K562 (cell line): ENCODE measurements around the gene HMBS. TPM values are rescaled to one million over a fixed set of nuclear protein-coding genes. Genes with fewer than 3 reads are reported as not detected.

Experiments
- CBX1 ChIP-seq: sonication (generic); IDR thresholded peaks from 2 replicates; pipeline ENCODE4 v1.6.1; 2016; ENCODE audit warnings: antibody characterized with exemption, low read depth, mild to moderate bottlenecking
- DIDO1 ChIP-seq: fragments of 450-650 bp; IDR thresholded peaks from 2 replicates; pipeline ENCODE4 v1.6.1; 2016; ENCODE audit warnings: low read depth, missing biosample characterization, missing genetic modification characterization
- E2F3 ChIP-seq: fragments of 250-450 bp; sonication (Bioruptor Pico); IDR thresholded peaks from 2 replicates; pipeline ENCODE4 v1.4.0; 2020; ENCODE audit warnings: mild to moderate bottlenecking
- FOXP1 ChIP-seq: sonication (generic); formaldehyde crosslinking; IDR thresholded peaks from 2 replicates; pipeline ENCODE4 v1.8.0; 2022; ENCODE audit warnings: mild to moderate bottlenecking, missing genetic modification reagents
- HNRNPH1 ChIP-seq: fragments of 200-400 bp; formaldehyde crosslinking; optimal IDR thresholded peaks from 2 replicates; pipeline ENCODE3; 2017; ENCODE audit warnings: low read depth, mild to moderate bottlenecking, low read length, moderate library complexity
- KLF13 ChIP-seq: fragments of 450-650 bp; IDR thresholded peaks from 2 replicates; pipeline ENCODE4 v1.6.1; 2016; ENCODE audit warnings: missing genetic modification characterization, low read depth, mild to moderate bottlenecking, missing compliant biosample characterization, moderate library complexity, borderline replicate concordance
- NR2F6 ChIP-seq: fragments of 450-650 bp; formaldehyde crosslinking; IDR thresholded peaks from 2 replicates; pipeline ENCODE4 v1.4.0; 2020; ENCODE audit warnings: mild to moderate bottlenecking
- PATZ1 ChIP-seq: fragments of 250-450 bp; sonication (Bioruptor Pico); IDR thresholded peaks from 2 replicates; pipeline ENCODE4 v1.5.0; 2020; ENCODE audit warnings: mild to moderate bottlenecking, borderline replicate concordance
- PHF8 ChIP-seq: fragments of 200-600 bp; sonication (generic); IDR thresholded peaks from 2 replicates; pipeline ENCODE4 v1.6.1; 2012; ENCODE audit warnings: mixed run types, mild to moderate bottlenecking, inconsistent platforms, low read length, moderate library complexity, borderline replicate concordance
- SMAD4 ChIP-seq: fragments of 250-450 bp; sonication (Bioruptor Pico); conservative IDR thresholded peaks from 2 replicates; pipeline ENCODE4 v1.8.0; 2021; ENCODE audit warnings: inconsistent platforms, mild to moderate bottlenecking, moderate library complexity
- SMARCB1 ChIP-seq: IDR thresholded peaks from 2 replicates; pipeline ENCODE4 v1.6.1; 2011; ENCODE audit warnings: improper control_type of control experiment, low read depth; ENCODE audit not compliant: insufficient read length
- ZNF143 ChIP-seq: sonication (generic); formaldehyde crosslinking; IDR thresholded peaks from 2 replicates; pipeline ENCODE4 v1.9.0; 2022; ENCODE audit warnings: mild to moderate bottlenecking, missing genetic modification reagents
- ZNF444 ChIP-seq: fragments of 250-450 bp; sonication (Bioruptor Pico); IDR thresholded peaks from 2 replicates; pipeline ENCODE4 v1.4.0; 2020; ENCODE audit warnings: mild to moderate bottlenecking, moderate library complexity
- ZNF561 ChIP-seq: fragments of 450-650 bp; formaldehyde crosslinking; conservative IDR thresholded peaks from 2 replicates; pipeline ENCODE4 v1.4.0; 2020; ENCODE audit warnings: mild to moderate bottlenecking, moderate library complexity
- polyA plus RNA-seq, 8 experiments: library from polyadenylated mRNA; depleted of rRNA in 4 of 8; stranded (reverse) in 5 of 8; unstranded in 3 of 8; fragments of >200 nt; fragmentation: Nextera tagmentation in 2 of 8; fragmentation: Illumina TruSeq in 1 of 8; extraction: Ambion mirVana in 2 of 8; extraction: Trizol in 1 of 8; gene quantifications; 2 replicates each; pipeline versions ENCODE4 v1.2.1 to v1.2.3, GENCODE V29; 2011 to 2014; ENCODE audit warnings: inconsistent platforms in 1 of 8, missing spikeins in 1 of 8
- total RNA-seq, 7 experiments: library from RNA; depleted of rRNA in 6 of 7; stranded (reverse); fragments of >200 nt in 6 of 7; fragmentation: Illumina TruSeq in 2 of 7; extraction: Trizol in 2 of 7; gene quantifications; 2 replicates each; pipeline versions ENCODE4 v1.2.1 to v1.2.3, GENCODE V29; 2011 to 2021; ENCODE audit warnings: low replicate concordance in 1 of 7
- TF ChIP-seq, protein P1 (sequence below): fragments of 200-800 bp; sonication (Bioruptor generic); IDR thresholded peaks from 2 replicates; pipeline ENCODE4 v1.6.1; 2017; ENCODE audit warnings: missing genetic modification characterization, missing compliant biosample characterization
- TF ChIP-seq, protein P2 (sequence below), 3 experiments: IDR thresholded peaks in 2 of 3; conservative IDR thresholded peaks in 1 of 3; 2 replicates each; pipeline ENCODE4 v1.5.1; 2011 to 2012; ENCODE audit warnings: low read length in 3 of 3, mild to moderate bottlenecking in 3 of 3, control low read depth in 2 of 3, improper control_type of control experiment in 1 of 3, inconsistent platforms in 1 of 3, low read depth in 1 of 3, mixed read lengths in 1 of 3, moderate library complexity in 1 of 3; ENCODE audit not compliant: insufficient read depth in 2 of 3
- TF ChIP-seq, protein P3 (sequence below): fragments of 450-650 bp; formaldehyde crosslinking; IDR thresholded peaks from 2 replicates; pipeline ENCODE4 v1.4.0; 2020; ENCODE audit warnings: mild to moderate bottlenecking, mixed read lengths
- TF ChIP-seq, protein P4 (sequence below), 2 experiments: IDR thresholded peaks; 2 replicates each; pipeline ENCODE4 v1.6.1; 2011; ENCODE audit warnings: borderline replicate concordance in 1 of 2, control low read depth in 1 of 2, low read depth in 1 of 2, low read length in 1 of 2, mild to moderate bottlenecking in 1 of 2, mixed read lengths in 1 of 2, moderate library complexity in 1 of 2; ENCODE audit not compliant: insufficient read depth in 1 of 2, insufficient read length in 1 of 2, poor library complexity in 1 of 2, severe bottlenecking in 1 of 2; ENCODE audit errors: extremely low read depth in 1 of 2

HMBS gene
- total and polyA plus RNA-seq, 9 of the 15 experiments (the other 6 are each of a cell fraction or from before 2014, with no cell fraction given) = 56.9 to 385 (median 286) TPM

DNA sequence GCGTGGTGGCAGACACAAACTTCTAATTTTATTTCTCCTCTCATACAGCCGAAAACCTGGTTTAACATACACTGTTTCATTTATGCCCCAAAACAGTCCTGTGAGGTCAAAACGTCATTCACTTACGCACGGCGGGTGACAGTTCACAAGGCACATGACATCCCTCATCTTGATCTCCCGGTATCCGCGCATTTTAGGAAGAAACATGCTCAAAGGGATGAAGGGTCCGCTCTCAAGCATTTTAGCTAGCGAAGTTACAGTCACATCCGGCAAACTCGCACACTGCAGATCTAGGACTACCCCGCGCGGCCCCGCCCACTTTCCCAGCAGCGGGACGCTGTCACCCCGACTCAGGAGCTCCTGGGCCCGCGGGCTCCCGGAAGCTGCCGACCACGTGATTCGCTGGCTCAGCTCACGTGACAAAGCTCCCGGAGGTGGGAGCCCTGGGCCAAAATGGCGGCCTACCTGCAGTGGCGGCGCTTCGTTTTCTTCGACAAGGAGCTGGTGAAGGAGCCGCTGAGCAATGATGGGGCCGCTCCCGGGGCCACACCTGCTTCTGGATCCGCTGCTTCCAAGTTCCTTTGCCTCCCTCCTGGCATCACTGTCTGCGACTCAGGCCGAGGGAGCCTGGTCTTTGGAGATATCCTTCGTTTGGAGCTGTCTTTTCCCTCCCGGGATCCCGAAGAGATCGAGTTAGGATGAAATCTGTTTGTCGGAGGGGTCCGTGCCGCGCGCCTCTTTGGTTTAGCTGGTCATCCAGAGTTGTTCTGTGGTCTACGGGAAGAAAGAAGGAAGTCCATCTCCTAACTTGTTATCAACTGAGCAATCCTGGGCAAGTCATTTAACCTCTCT is 17.1 kb upstream of the HMBS start, which contains the start of gene VPS11 (continued):
- TF ChIP-seq NR2F6 (CRISPR knock-in tag) (no peak), CBX1 (0 out of 2 replicates have a peak, but pooled peaks have one; percentile 18), ZNF444 (CRISPR knock-in tag) (no peak), E2F3 (CRISPR knock-in tag) (no peak), SMARCB1 (no peak), HNRNPH1 (no peak), PHF8 (peak; percentile 83; the same call in 1 of the 2 replicates), SMAD4 (CRISPR knock-in tag) (no peak), PATZ1 (CRISPR knock-in tag) (no peak), KLF13 (tag) (peak; percentile 98), FOXP1 (CRISPR knock-in tag) (peak; percentile 87), DIDO1 (tag) (peak; percentile 49; the same call in 1 of the 2 replicates), ZNF143 (CRISPR knock-in tag) (no peak), ZNF561 (CRISPR knock-in tag) (no peak)
- TF ChIP-seq, protein P1, sequence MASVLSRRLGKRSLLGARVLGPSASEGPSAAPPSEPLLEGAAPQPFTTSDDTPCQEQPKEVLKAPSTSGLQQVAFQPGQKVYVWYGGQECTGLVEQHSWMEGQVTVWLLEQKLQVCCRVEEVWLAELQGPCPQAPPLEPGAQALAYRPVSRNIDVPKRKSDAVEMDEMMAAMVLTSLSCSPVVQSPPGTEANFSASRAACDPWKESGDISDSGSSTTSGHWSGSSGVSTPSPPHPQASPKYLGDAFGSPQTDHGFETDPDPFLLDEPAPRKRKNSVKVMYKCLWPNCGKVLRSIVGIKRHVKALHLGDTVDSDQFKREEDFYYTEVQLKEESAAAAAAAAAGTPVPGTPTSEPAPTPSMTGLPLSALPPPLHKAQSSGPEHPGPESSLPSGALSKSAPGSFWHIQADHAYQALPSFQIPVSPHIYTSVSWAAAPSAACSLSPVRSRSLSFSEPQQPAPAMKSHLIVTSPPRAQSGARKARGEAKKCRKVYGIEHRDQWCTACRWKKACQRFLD (CRISPR knock-in tag) = 0 out of 2 replicates have a peak, but pooled peaks have one; percentile 10
- TF ChIP-seq, protein P2, sequence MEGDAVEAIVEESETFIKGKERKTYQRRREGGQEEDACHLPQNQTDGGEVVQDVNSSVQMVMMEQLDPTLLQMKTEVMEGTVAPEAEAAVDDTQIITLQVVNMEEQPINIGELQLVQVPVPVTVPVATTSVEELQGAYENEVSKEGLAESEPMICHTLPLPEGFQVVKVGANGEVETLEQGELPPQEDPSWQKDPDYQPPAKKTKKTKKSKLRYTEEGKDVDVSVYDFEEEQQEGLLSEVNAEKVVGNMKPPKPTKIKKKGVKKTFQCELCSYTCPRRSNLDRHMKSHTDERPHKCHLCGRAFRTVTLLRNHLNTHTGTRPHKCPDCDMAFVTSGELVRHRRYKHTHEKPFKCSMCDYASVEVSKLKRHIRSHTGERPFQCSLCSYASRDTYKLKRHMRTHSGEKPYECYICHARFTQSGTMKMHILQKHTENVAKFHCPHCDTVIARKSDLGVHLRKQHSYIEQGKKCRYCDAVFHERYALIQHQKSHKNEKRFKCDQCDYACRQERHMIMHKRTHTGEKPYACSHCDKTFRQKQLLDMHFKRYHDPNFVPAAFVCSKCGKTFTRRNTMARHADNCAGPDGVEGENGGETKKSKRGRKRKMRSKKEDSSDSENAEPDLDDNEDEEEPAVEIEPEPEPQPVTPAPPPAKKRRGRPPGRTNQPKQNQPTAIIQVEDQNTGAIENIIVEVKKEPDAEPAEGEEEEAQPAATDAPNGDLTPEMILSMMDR (IDR thresholded peaks at IDR 0.05 in 2 of 3, conservative IDR thresholded peaks at IDR 0.05 in 1 of 3; ENCODE audit: insufficient read depth in 2 of 3, low read depth in 1 of 3, low read length in 3 of 3) = no peak
- TF ChIP-seq, protein P3, sequence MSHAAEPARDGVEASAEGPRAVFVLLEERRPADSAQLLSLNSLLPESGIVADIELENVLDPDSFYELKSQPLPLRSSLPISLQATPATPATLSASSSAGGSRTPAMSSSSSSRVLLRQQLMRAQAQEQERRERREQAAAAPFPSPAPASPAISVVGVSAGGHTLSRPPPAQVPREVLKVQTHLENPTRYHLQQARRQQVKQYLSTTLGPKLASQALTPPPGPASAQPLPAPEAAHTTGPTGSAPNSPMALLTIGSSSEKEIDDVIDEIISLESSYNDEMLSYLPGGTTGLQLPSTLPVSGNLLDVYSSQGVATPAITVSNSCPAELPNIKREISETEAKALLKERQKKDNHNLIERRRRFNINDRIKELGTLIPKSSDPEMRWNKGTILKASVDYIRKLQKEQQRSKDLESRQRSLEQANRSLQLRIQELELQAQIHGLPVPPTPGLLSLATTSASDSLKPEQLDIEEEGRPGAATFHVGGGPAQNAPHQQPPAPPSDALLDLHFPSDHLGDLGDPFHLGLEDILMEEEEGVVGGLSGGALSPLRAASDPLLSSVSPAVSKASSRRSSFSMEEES (CRISPR knock-in tag) = peak; percentile 99
- TF ChIP-seq, protein P4, sequence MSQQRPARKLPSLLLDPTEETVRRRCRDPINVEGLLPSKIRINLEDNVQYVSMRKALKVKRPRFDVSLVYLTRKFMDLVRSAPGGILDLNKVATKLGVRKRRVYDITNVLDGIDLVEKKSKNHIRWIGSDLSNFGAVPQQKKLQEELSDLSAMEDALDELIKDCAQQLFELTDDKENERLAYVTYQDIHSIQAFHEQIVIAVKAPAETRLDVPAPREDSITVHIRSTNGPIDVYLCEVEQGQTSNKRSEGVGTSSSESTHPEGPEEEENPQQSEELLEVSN (IDR thresholded peaks at IDR 0.05; ENCODE audit: borderline replicate concordance in 1 of 2, extremely low read depth in 1 of 2, insufficient read depth in 1 of 2, insufficient read length in 1 of 2, low read depth in 1 of 2, low read length in 1 of 2, poor library complexity in 1 of 2, severe bottlenecking in 1 of 2) = peak; percentile 47 to 88
